Renal pelvis (tissue), 4 donors: ENCODE results near the gene SEPTIN5. TPM values are rescaled to one million over a fixed set of nuclear protein-coding genes. Genes with fewer than 3 reads are reported as not detected.
"Not testable (repeated sequence)": the region's sequence is repeated elsewhere in the genome, so short reads cannot be mapped to it uniquely, and the experiment has no call there.

ENCODE experiments used
- DNase-seq: peaks from one replicate; pipeline ENCODE4 v3.0.0-alpha.2; 2013
- polyA plus RNA-seq, 3 donors: library from polyadenylated mRNA; unstranded; fragments of 120-200 nt; gene quantifications; one replicate each; pipeline ENCODE4 v1.2.1, GENCODE V29; 2013; ENCODE audit not compliant: insufficient read length in 3 of 3

SEPTIN5 gene
- polyA plus RNA-seq, 3 donors = 27.2 to 36.3 (median 34.6) TPM

- peak; percentile 45 for DNase-seq
Measured at GRCh38 chr22:19678949-19679521, 35.3 kb upstream of the SEPTIN5 start.

- no peak for DNase-seq
Measured at GRCh38 chr22:19679522-19680101, 34.7 kb upstream of the SEPTIN5 start.

DNA sequence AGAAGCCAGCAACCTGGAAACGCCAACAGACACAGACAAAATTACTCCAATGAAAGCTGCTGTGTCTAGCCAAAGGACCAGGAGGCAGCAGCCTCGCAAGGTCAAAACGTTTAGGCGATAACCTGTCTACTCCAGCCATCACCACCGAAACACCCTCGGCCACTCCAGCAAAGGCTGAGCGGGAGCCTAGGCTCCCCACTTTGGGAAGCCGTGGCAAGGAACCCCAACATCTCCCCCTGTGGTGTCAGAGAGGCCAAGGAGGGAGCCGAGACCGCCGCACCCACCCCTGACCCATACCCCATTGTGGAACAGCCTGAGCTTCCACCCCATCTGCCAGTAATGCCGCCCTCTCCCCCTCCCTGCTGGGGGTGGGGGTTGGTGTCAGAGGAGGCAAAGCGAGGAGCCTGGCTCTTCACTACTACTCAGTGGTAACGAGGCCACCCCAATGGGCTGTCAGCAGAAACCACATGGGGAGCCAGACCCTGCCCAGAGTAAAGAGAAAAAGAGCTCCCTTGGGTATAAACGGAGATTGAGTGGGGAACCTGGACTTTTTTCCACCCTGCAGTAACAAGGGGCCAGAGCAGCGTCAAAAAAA is 33.9 kb upstream of the SEPTIN5 start:
- no peak for DNase-seq

GRCh38 chr22:19680911-19681862 is 33.1 kb upstream of the SEPTIN5 start:
- DNase-seq = no peak

DNA sequence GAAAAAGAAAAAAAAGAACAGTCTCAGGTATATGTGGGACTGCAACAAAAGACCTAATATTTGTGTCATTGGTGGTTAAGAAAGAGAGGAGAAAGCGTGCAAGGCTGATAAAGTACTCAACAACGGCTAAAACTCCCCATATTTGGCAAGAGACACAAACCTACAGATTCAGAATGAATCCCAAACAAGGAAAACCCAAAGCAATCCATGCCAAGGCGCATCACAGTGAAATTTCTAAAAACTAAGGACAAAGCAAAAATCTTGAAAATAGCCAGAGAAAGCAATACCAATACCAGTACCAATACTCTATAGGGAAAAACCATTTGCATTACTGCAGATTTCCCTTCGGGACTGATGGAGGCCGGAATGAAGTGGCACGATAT is 32.4 kb upstream of the SEPTIN5 start:
- no peak for DNase-seq

DNA sequence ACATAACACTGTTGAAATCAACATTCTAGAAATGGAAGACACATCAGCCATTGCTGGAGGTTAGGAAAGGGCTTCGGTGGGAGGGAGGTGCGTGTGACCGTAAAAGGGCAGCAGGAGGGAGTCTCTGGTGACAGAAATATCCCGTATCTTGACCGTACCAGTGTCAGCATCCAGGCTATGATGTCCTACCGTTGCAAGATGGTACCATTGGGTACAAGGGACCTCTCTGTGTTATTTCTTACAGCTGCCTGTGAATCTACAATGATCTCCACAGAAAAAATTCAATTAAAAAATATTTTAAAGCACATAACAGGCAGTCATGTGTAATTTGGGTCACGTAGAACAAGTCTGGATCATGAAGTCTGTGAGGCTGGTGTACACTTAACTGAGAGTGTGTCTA is 27.4 kb upstream of the SEPTIN5 start:
- no peak for DNase-seq

- no peak for DNase-seq
Measured at GRCh38 chr22:19687561-19688300, 26.6 kb upstream of the SEPTIN5 start.

- DNase-seq = no peak
Measured at GRCh38 chr22:19688301-19689290, 25.7 kb upstream of the SEPTIN5 start.

- DNase-seq = no peak
Measured at GRCh38 chr22:19689408-19689807, 24.9 kb upstream of the SEPTIN5 start.

- DNase-seq = no peak
Measured at GRCh38 chr22:19691007-19691720, 23.1 kb upstream of the SEPTIN5 start.

DNA sequence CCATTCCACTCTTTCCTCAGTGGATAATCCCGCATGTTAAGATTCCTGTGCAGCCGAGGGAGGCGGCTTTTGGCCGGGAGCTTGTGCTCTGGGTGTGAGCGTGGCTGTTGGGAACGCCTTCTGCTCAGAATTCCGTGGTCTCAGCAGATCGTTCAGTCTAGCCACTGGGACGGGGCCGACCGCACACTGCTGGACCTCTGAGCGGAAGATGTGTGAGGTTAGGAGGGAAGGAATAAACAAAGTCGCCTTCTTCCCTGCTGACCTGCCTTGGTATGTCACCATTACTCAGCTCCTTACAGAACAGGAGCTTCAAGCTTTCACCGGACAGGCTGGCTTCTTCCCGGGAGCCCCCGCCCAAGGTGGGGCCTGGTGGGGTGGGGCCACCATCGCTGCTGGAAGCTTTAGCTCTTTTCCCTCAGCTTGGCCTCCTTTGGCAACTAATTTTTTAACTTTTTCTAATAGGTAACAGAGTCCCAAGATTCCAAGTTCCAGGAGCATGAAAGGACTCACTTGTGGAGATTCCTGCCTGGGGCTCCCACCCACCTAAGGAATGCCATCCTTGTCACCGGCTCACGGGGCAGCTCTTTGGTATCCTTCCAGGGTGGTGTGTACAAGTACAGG is 22.5 kb upstream of the SEPTIN5 start:
- peak; percentile 40 for DNase-seq

GRCh38 chr22:19693581-19693980 is 20.7 kb upstream of the SEPTIN5 start:
- DNase-seq = no peak

DNA sequence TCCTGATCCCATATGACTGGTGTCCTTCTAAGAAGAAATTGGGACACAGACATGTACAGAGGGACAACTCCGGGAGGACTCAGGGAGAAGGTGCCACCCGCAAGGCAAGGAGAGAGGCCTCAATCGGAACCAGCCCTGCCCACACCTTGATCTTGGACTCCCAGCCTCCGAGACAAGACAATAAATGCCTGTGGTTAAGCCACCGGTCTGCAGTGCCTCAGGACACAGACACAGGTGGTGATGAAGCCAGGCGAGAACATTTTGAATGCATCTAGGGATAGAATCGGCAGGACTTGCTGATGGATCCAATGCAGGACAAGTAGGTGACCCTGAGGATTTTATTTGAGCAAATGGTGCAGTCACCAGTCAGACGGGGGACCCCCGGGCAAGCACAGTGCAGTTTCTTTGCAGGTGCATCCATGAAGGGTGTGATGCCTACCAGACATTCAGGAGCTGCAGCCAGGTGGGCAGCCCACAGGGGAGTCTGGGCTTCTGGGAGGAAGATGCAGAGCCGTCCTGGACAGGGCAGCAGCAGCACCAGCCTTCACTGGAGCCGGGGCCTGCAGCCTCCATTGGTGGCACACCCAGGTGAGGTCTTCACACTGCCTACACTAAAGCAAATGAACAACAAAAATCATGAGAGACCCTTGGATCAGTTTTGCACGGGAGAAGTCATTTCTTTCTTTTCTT is 20.2 kb upstream of the SEPTIN5 start:
- no peak for DNase-seq

DNA sequence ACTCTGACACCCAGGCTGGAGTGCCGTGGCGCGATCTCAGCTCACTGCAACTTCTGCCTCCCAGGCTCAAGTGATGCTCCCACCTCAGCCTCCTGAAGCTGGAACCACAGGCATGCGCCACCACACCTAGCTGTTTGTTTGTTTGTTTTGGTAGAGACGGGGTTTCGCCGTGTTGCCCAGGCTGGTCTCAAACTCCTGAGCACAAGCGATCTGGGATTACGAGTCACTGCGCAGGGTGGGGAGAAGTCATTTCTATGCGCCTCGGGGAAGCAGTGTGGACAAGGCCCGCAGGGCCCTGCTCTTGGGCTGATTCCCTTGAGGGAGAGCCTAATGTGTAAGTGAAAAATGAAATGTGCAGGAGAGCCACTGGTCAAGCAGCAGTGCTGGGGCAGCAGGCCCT is 19.6 kb upstream of the SEPTIN5 start:
- no peak for DNase-seq

DNA sequence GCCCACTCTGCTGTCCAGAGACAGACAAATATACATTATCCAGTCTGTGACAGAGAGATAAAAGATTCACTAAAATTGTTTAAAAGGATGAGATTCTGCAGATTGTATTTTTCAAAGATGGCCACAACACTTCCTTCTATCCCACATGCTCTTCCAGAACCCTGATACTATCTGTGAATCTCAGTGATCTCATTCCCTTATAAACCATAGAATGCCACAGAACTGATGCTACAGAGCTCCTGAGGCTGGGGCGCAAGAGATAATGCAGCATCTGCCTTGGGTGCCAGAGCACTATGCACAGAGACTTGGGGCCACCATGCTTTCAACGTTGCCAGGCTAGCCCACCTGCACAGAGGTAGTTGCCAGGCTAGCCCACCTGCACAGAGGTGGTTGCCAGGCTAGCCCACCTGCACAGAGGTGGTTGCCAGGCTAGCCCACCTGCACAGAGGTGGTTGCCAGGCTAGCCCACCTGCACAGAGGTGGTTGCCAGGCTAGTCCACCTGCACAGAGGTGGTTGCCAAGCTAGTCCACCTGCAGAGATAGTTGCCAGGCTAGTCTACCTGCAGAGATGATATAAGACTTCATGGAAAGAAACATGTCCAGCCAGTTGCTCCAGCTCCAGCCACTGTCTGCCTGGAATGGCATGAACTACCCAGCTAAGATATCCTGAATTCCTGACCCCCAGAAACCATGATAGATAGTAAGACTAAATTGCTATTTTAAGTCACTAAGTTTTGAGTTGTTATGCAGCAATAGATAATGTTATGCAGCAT is 17.6 kb upstream of the SEPTIN5 start:
- no peak for DNase-seq

- DNase-seq = not testable (repeated sequence)
Measured at GRCh38 chr22:19697871-19698270, 16.4 kb upstream of the SEPTIN5 start.

- DNase-seq = no peak
Measured at GRCh38 chr22:19700790-19701419, 13.4 kb upstream of the SEPTIN5 start.
